Measurements from ENCODE around the gene CRTC1.

CRTC1 gene

GRCh38 chr19:18683109-18683957, at the start of gene CRTC1:
TSS of gene CRTC1 (plus strand) at chr19:18683680. CDS start at chr19:18683703, 23 bp downstream.
- DNase-seq (ENCODE audit: low spot score) (peak; percentile 63), FAIRE-seq (no peak)

- DNase-seq (ENCODE audit: low spot score) (no peak), FAIRE-seq (no peak)
These were observed 48.7 kb upstream of the CRTC1 start for GRCh38 chr19:18634612-18635297.

GRCh38 chr19:18635831-18636182, 47.7 kb upstream of the CRTC1 start:
- no peak for DNase-seq (ENCODE audit: low spot score)
- no peak for FAIRE-seq

GRCh38 chr19:18636183-18636968, 47.1 kb upstream of the CRTC1 start:
- peak; percentile 82 for DNase-seq (ENCODE audit: low spot score)
- peak; percentile 18 for FAIRE-seq

- FAIRE-seq, result no peak
- DNase-seq (ENCODE audit: low spot score), result no peak
These were observed 46.4 kb upstream of the CRTC1 start, which contains the start of gene KLHL26 for GRCh38 chr19:18636969-18637629. TSS of gene KLHL26 (plus strand) at chr19:18637028. CDS start at chr19:18637055, 27 bp downstream.

GRCh38 chr19:18637673-18638630, 45.5 kb upstream of the CRTC1 start:
- FAIRE-seq, result no peak

GRCh38 chr19:18639706-18640243, 43.7 kb upstream of the CRTC1 start:
- FAIRE-seq (no peak), DNase-seq (ENCODE audit: low spot score) (no peak)

More at GRCh38 chr19:18637673-18638630, 45.5 kb upstream of the CRTC1 start:
- DNase-seq (ENCODE audit: low spot score), result no peak

GRCh38 chr19:18644196-18645034, 39.1 kb upstream of the CRTC1 start:
- DNase-seq (ENCODE audit: low spot score) (no peak), FAIRE-seq (no peak)

GRCh38 chr19:18645035-18645511, 38.4 kb upstream of the CRTC1 start:
- DNase-seq (ENCODE audit: low spot score) (no peak), FAIRE-seq (no peak)

GRCh38 chr19:18646535-18647370, 36.7 kb upstream of the CRTC1 start:
- DNase-seq (ENCODE audit: low spot score) (no peak), FAIRE-seq (no peak)

GRCh38 chr19:18647371-18647767, 36.1 kb upstream of the CRTC1 start:
- FAIRE-seq, result no peak

GRCh38 chr19:18647807-18648206, 35.7 kb upstream of the CRTC1 start:
- DNase-seq (ENCODE audit: low spot score), result no peak
- no peak for FAIRE-seq

More at GRCh38 chr19:18647371-18647767, 36.1 kb upstream of the CRTC1 start:
- DNase-seq (ENCODE audit: low spot score), result no peak

GRCh38 chr19:18648973-18649315, 34.5 kb upstream of the CRTC1 start:
- DNase-seq (ENCODE audit: low spot score), result no peak
- no peak for FAIRE-seq

- no peak for DNase-seq (ENCODE audit: low spot score)
- no peak for FAIRE-seq
These were observed 34.0 kb upstream of the CRTC1 start for GRCh38 chr19:18649371-18650020.

- DNase-seq (ENCODE audit: low spot score), result no peak
These were observed 33.5 kb upstream of the CRTC1 start for GRCh38 chr19:18650021-18650390.

GRCh38 chr19:18650468-18651041, 32.9 kb upstream of the CRTC1 start:
- FAIRE-seq (no peak), DNase-seq (ENCODE audit: low spot score) (no peak)

More at GRCh38 chr19:18650021-18650390, 33.5 kb upstream of the CRTC1 start:
- FAIRE-seq, result no peak

- DNase-seq (ENCODE audit: low spot score) (no peak), FAIRE-seq (no peak)
These were observed 32.2 kb upstream of the CRTC1 start for GRCh38 chr19:18651300-18651699.

Data from RCC 7860 (cell line).